GM21723 (cell line): ENCODE results near the gene WDR6.
A peak's percentile ranks its signal among the peaks of the same experiment; 100 is the strongest.

ENCODE experiments used
- ATAC-seq: cut with Tn5 transposase; IDR thresholded peaks from one replicate; pipeline ENCODE4 v1.9.1; 2021; ENCODE audit warnings: mild to moderate bottlenecking, moderate library complexity; ENCODE audit not compliant: unreplicated experiment

The WDR6 gene

GRCh38 chr3:49027634-49028033 lies 20.4 kb downstream of the WDR6 start:
- ATAC-seq = no peak

GRCh38 chr3:49028298-49028672 lies 21.1 kb downstream of the WDR6 start:
- no peak for ATAC-seq

GRCh38 chr3:49028673-49029562 lies 21.7 kb downstream of the WDR6 start, which contains the start of gene IMPDH2:
IMPDH2 (minus strand) TSS chr3:49029398; CDS start chr3:49029350, 48 bp downstream.
- peak; percentile 86 for ATAC-seq

- no peak for ATAC-seq
Measured at GRCh38 chr3:49029563-49029884, 22.3 kb downstream of the WDR6 start.

- no peak for ATAC-seq
Measured at GRCh38 chr3:49030321-49030720, 23.1 kb downstream of the WDR6 start.

GRCh38 chr3:49032646-49033304 lies 25.6 kb downstream of the WDR6 start:
- no peak for ATAC-seq

GRCh38 chr3:49034650-49035049 lies 27.5 kb downstream of the WDR6 start:
- ATAC-seq = no peak

GRCh38 chr3:49035281-49035680 lies 28.1 kb downstream of the WDR6 start:
- ATAC-seq = no peak

- ATAC-seq = no peak
Measured at GRCh38 chr3:49053543-49053942, 46.4 kb downstream of the WDR6 start.

- no peak for ATAC-seq
Measured at GRCh38 chr3:49054344-49054862, 47.2 kb downstream of the WDR6 start.

- no peak for ATAC-seq
Measured at GRCh38 chr3:49057268-49057667, 50.1 kb downstream of the WDR6 start.

GRCh38 chr3:49058011-49058410 lies 50.8 kb downstream of the WDR6 start:
- ATAC-seq = no peak
